ENCODE results near the gene GDF2. TPM values are rescaled to one million over a fixed set of nuclear protein-coding genes. Genes with fewer than 3 reads are reported as not detected.

The GDF2 gene
- total RNA-seq, 1 experiment from 2014 or later = not detected

GRCh38 chr10:47325303-47326291, 3.3 kb downstream of the GDF2 start:
- CTCF ChIA-PET = no interaction called here
- DNase-seq (ENCODE audit: low spot score) = no peak
- TF ChIP-seq CTCF (conservative IDR thresholded peaks at IDR 0.05; ENCODE audit: low read depth, low read length) (no peak), EZH2 (IDR thresholded peaks at IDR 0.05; ENCODE audit: borderline replicate concordance, low read depth, low read length, poor library complexity, severe bottlenecking) (no peak)
- BruUV-seq (replicated peaks) = no TSS peak
- Histone ChIP-seq H3K4me3 (ENCODE audit: low read depth, low read length, poor library complexity, severe bottlenecking) (no peak overlapping the region), H3K4me1 (ENCODE audit: insufficient read depth, low read length, poor library complexity, severe bottlenecking) (no peaks in the 10 kb centered on the region), H3K27me3 (replicated peaks; ENCODE audit: insufficient read depth, low read depth, low read length, poor library complexity) (no peaks in the 10 kb centered on the region), H3K9me3 (ENCODE audit: low read depth, low read length, poor library complexity, severe bottlenecking) (no peaks in the 10 kb centered on the region), H3K27ac (ENCODE audit: low read depth, low read length, poor library complexity, severe bottlenecking) (no peak overlapping the region), H3K36me3 (ENCODE audit: insufficient read depth, low read length, poor library complexity, severe bottlenecking) (no peaks in the 10 kb centered on the region)
- POLR2A ChIA-PET (ENCODE audit: low non-redundant PET) = no interaction called here
- intact Hi-C loops (cut with micrococcal nuclease; ENCODE audit: unreplicated experiment) = no loop called here

- no TSS peak for BruUV-seq (replicated peaks)
- Histone ChIP-seq H3K27ac (ENCODE audit: low read depth, low read length, poor library complexity, severe bottlenecking) (no peak overlapping the region), H3K27me3 (replicated peaks; ENCODE audit: insufficient read depth, low read depth, low read length, poor library complexity) (no peaks in the 10 kb centered on the region), H3K4me1 (ENCODE audit: insufficient read depth, low read length, poor library complexity, severe bottlenecking) (no peaks in the 10 kb centered on the region), H3K9me3 (ENCODE audit: low read depth, low read length, poor library complexity, severe bottlenecking) (no peaks in the 10 kb centered on the region), H3K4me3 (ENCODE audit: low read depth, low read length, poor library complexity, severe bottlenecking) (no peak overlapping the region), H3K36me3 (ENCODE audit: insufficient read depth, low read length, poor library complexity, severe bottlenecking) (no peaks in the 10 kb centered on the region)
- TF ChIP-seq EZH2 (IDR thresholded peaks at IDR 0.05; ENCODE audit: borderline replicate concordance, low read depth, low read length, poor library complexity, severe bottlenecking) = no peak
- TF ChIP-seq CTCF (conservative IDR thresholded peaks at IDR 0.05; ENCODE audit: low read depth, low read length) = no peak
- CTCF ChIA-PET = no interaction called here
- no peak for DNase-seq (ENCODE audit: low spot score)
- intact Hi-C loops (cut with micrococcal nuclease; ENCODE audit: unreplicated experiment) = no loop called here
- POLR2A ChIA-PET (ENCODE audit: low non-redundant PET) = no interaction called here
These were observed 4.2 kb downstream of the GDF2 start for GRCh38 chr10:47326306-47326926.

- Histone ChIP-seq H3K27ac (ENCODE audit: low read depth, low read length, poor library complexity, severe bottlenecking) (no peak overlapping the region), H3K4me3 (ENCODE audit: low read depth, low read length, poor library complexity, severe bottlenecking) (no peak overlapping the region), H3K4me1 (ENCODE audit: insufficient read depth, low read length, poor library complexity, severe bottlenecking) (no peaks in the 10 kb centered on the region), H3K27me3 (replicated peaks; ENCODE audit: insufficient read depth, low read depth, low read length, poor library complexity) (no peaks in the 10 kb centered on the region), H3K36me3 (ENCODE audit: insufficient read depth, low read length, poor library complexity, severe bottlenecking) (no peaks in the 10 kb centered on the region), H3K9me3 (ENCODE audit: low read depth, low read length, poor library complexity, severe bottlenecking) (no peaks in the 10 kb centered on the region)
- intact Hi-C loops (cut with micrococcal nuclease; ENCODE audit: unreplicated experiment) = no loop called here
- ChIA-PET POLR2A (ENCODE audit: low non-redundant PET) (no interaction called here), CTCF (no interaction called here)
- no peak for DNase-seq (ENCODE audit: low spot score)
- TF ChIP-seq EZH2 (IDR thresholded peaks at IDR 0.05; ENCODE audit: borderline replicate concordance, low read depth, low read length, poor library complexity, severe bottlenecking) (no peak), CTCF (conservative IDR thresholded peaks at IDR 0.05; ENCODE audit: low read depth, low read length) (no peak)
- no TSS peak for BruUV-seq (replicated peaks)
These were observed 4.7 kb downstream of the GDF2 start for GRCh38 chr10:47326927-47327330.
